Endothelial cell of umbilical vein (primary cell): Measurements from ENCODE around the gene DUSP22. TPM values are rescaled to one million over a fixed set of nuclear protein-coding genes. Genes with fewer than 3 reads are reported as not detected.

Experiments used
- BruUV-seq: library from RNA; stranded (reverse); fragments of 400-500 nt; replicated peaks from 2 replicates; lab custom pipeline; 2021; lab: Mats Ljungman, UMichigan
- CTCF ChIA-PET: fragments of 300-600, 350-600 bp; sonication (Branson Sonifier 250); formaldehyde crosslinking; loops from one replicate; lab custom pipeline; 2021; ENCODE audit warnings: antibody characterized with exemption, inconsistent platforms; lab: Charles Lee
- POLR2A ChIA-PET: fragments of 300-600, 350-600 bp; sonication (Branson Sonifier 250); formaldehyde crosslinking; loops from one replicate; lab custom pipeline; 2021; ENCODE audit warnings: antibody characterized with exemption, inconsistent platforms; lab: Charles Lee
- DNase-seq: peaks from one replicate; pipeline ENCODE4 v3.0.0-alpha.2; 2011; ENCODE audit warnings: low read depth, low spot score
- FAIRE-seq: peaks from 2 replicates; lab custom pipeline; 2011; peaks lifted over from hg19 to GRCh38; lab: Jason Lieb, UNC
- H2AFZ ChIP-seq: 2 replicates; pipeline ENCODE4 v1.6.0; 2012; ENCODE audit warnings: low read depth, low read length, control low read depth, inconsistent platforms
- H3K27ac ChIP-seq: 2 replicates; pipeline ENCODE4 v1.5.1; 2011; ENCODE audit warnings: low read depth, mild to moderate bottlenecking, control low read depth, low read length, moderate library complexity; ENCODE audit not compliant: insufficient read depth
- H3K27me3 ChIP-seq, 2 experiments: 2 replicates each; pipeline versions ENCODE4 v1.6.0 to v1.6.1; 2011; ENCODE audit warnings: low read length in 2 of 2, mixed read lengths in 1 of 2; ENCODE audit not compliant: control insufficient read depth in 2 of 2, insufficient read depth in 2 of 2
- H3K36me3 ChIP-seq, 2 experiments: 2 replicates in 1 of 2; 3 replicates in 1 of 2; pipeline ENCODE4 v1.5.1; 2011; ENCODE audit warnings: low read length in 2 of 2, mild to moderate bottlenecking in 1 of 2, moderate library complexity in 1 of 2; ENCODE audit not compliant: control insufficient read depth in 2 of 2, insufficient read depth in 2 of 2; ENCODE audit errors: extremely low read depth in 1 of 2
- H3K4me1 ChIP-seq: 3 replicates; pipeline ENCODE4 v1.5.1; 2011; ENCODE audit warnings: mild to moderate bottlenecking, low read length; ENCODE audit not compliant: control insufficient read depth, insufficient read depth; ENCODE audit errors: extremely low read depth
- H3K4me2 ChIP-seq: 2 replicates; pipeline ENCODE4 v1.6.1; 2011; ENCODE audit warnings: low read length, control low read depth, mixed read lengths; ENCODE audit not compliant: insufficient read depth
- H3K4me3 ChIP-seq, 3 experiments: fragments of 200-600 bp in 1 of 3; sonication (generic), shearing (Covaris generic) in 1 of 3; replicated peaks in 1 of 3; 2 replicates each; pipeline ENCODE4 v1.5.1; 2011 to 2016; ENCODE audit warnings: control low read depth in 3 of 3, low read length in 3 of 3, mild to moderate bottlenecking in 2 of 3, inconsistent platforms in 1 of 3, low read depth in 1 of 3, moderate library complexity in 1 of 3; ENCODE audit not compliant: insufficient read depth in 1 of 3
- H3K79me2 ChIP-seq: 2 replicates; pipeline ENCODE4 v1.6.0; 2012; ENCODE audit warnings: low read length, inconsistent platforms; ENCODE audit not compliant: control insufficient read depth, insufficient read depth
- H3K9ac ChIP-seq: replicated peaks from 2 replicates; pipeline ENCODE3; 2011; ENCODE audit warnings: low read length, control low read depth; ENCODE audit not compliant: insufficient read depth; ENCODE audit errors: extremely low read depth
- H3K9me1 ChIP-seq: replicated peaks from 3 replicates; pipeline ENCODE4 v1.6.0; 2011; ENCODE audit warnings: mild to moderate bottlenecking, low read length; ENCODE audit not compliant: control insufficient read depth, insufficient read depth; ENCODE audit errors: extremely low read depth
- H3K9me3 ChIP-seq: replicated peaks from 2 replicates; pipeline ENCODE4 v1.5.1; 2012; ENCODE audit warnings: low read length, inconsistent platforms; ENCODE audit not compliant: control insufficient read depth, insufficient read depth
- H4K20me1 ChIP-seq: replicated peaks from 2 replicates; pipeline ENCODE3; 2011; ENCODE audit warnings: mild to moderate bottlenecking, low read length; ENCODE audit not compliant: control insufficient read depth, insufficient read depth; ENCODE audit errors: extremely low read depth
- EZH2 ChIP-seq: IDR thresholded peaks from 2 replicates; pipeline ENCODE4 v1.6.1; 2012; ENCODE audit warnings: borderline replicate concordance, low read depth, mild to moderate bottlenecking, moderate library complexity, low read length, inconsistent platforms; ENCODE audit not compliant: severe bottlenecking
- FOS ChIP-seq: IDR thresholded peaks from 2 replicates; pipeline ENCODE4 v1.6.1; 2011; ENCODE audit warnings: mild to moderate bottlenecking, low read length, moderate library complexity, borderline replicate concordance; ENCODE audit not compliant: insufficient read depth
- GATA2 ChIP-seq: IDR thresholded peaks from 2 replicates; pipeline ENCODE4 v1.7.0; 2011; ENCODE audit warnings: low read depth, mild to moderate bottlenecking, moderate library complexity, mixed read lengths, low read length; ENCODE audit not compliant: insufficient read length, insufficient read depth
- JUN ChIP-seq: IDR thresholded peaks from 2 replicates; pipeline ENCODE4 v1.6.1; 2011; ENCODE audit warnings: borderline replicate concordance, low read depth; ENCODE audit not compliant: insufficient read length, insufficient read depth
- MYC ChIP-seq: IDR thresholded peaks from one replicate; pipeline ENCODE4 v1.6.1; 2011; ENCODE audit warnings: mild to moderate bottlenecking, low read depth, low read length
- POLR2A ChIP-seq: IDR thresholded peaks from 2 replicates; pipeline ENCODE4 v1.6.1; 2012; ENCODE audit warnings: low read depth, mild to moderate bottlenecking, control low read depth, low read length
- POLR2AphosphoS5 ChIP-seq: IDR thresholded peaks from 2 replicates; pipeline ENCODE4 v1.6.1; 2012; ENCODE audit warnings: low read depth, mild to moderate bottlenecking, control low read depth, low read length, moderate library complexity; ENCODE audit not compliant: insufficient read depth
- dilution Hi-C: fragments of 300-500 bp; cut with MboI; formaldehyde crosslinking; loops from one replicate; pipeline ENCODE4 v1.15.0; 2019; ENCODE audit warnings: low sequenced_read_pairs; ENCODE audit not compliant: extremely low pct_ligation_motif_present
- intact Hi-C: fragments of 100-400 bp; cut with micrococcal nuclease; formaldehyde crosslinking; loops from one replicate; pipeline ENCODE4 v1.10.0; 2022
- polyA plus RNA-seq, 4 experiments: library from polyadenylated mRNA; depleted of rRNA in 3 of 4; stranded (reverse) in 3 of 4; unstranded in 1 of 4; fragments of >200 nt; gene quantifications; 2 replicates each; pipeline versions ENCODE4 v1.2.1 to v1.2.3, GENCODE V29; 2011 to 2012; ENCODE audit warnings: missing spikeins in 1 of 4
- total RNA-seq: library from RNA; stranded (reverse); gene quantifications from 2 replicates; pipeline ENCODE4 v1.2.3, GENCODE V29; 2021
- TF ChIP-seq, protein P1 (sequence below), 2 donors: IDR thresholded peaks; 1 replicate in 1 of 2; 2 replicates in 1 of 2; pipeline ENCODE4 v1.5.1; 2011; ENCODE audit warnings: low read length in 2 of 2, mild to moderate bottlenecking in 2 of 2, moderate library complexity in 2 of 2, control low read depth in 1 of 2, inconsistent platforms in 1 of 2, low read depth in 1 of 2; ENCODE audit not compliant: insufficient read depth in 1 of 2; ENCODE audit errors: extremely low read depth in 1 of 2
- TF ChIP-seq, protein P2 (sequence below): IDR thresholded peaks from 2 replicates; pipeline ENCODE4 v1.6.1; 2011; ENCODE audit not compliant: insufficient read depth, insufficient read length

Gene DUSP22
- total and polyA plus RNA-seq, 2 donors (not counting 3 experiments of a cell fraction or from before 2014, with no cell fraction given), result 23.2 to 33.9 TPM

DNA sequence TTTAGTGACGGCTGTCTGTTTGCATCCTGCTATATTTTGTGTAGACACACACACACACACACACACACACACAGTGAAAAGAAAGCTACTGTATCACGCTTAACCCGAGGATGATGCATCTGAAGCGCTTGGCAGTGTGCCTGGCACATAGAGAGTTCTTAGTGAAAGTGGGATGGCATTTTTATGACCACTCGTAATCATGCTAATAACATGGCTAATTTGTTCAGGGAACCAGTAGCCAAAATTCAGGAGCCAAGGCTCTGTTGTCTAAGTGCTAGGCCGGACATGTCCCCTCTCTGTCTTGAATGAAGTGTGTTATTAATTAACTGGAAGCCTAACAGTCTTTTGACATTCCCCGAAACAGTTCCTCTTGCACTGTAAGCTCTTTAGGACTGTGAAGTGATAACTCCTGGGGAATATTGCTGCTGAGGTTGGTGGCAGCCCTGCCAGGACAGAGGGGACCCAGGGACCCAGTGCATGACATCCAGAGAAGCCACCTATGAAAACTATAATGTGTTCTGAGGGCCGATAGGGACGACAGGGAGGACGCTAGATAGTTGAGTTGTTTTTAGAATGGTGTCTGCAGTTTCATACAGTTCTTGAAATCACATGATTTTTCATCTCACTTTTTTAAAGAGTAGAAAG is 54.2 kb downstream of the DUSP22 start:
- H3K27me3 ChIP-seq, result no peaks in the 10 kb centered on the region
- TF ChIP-seq POLR2A, result no peak
- TF ChIP-seq, protein P1, sequence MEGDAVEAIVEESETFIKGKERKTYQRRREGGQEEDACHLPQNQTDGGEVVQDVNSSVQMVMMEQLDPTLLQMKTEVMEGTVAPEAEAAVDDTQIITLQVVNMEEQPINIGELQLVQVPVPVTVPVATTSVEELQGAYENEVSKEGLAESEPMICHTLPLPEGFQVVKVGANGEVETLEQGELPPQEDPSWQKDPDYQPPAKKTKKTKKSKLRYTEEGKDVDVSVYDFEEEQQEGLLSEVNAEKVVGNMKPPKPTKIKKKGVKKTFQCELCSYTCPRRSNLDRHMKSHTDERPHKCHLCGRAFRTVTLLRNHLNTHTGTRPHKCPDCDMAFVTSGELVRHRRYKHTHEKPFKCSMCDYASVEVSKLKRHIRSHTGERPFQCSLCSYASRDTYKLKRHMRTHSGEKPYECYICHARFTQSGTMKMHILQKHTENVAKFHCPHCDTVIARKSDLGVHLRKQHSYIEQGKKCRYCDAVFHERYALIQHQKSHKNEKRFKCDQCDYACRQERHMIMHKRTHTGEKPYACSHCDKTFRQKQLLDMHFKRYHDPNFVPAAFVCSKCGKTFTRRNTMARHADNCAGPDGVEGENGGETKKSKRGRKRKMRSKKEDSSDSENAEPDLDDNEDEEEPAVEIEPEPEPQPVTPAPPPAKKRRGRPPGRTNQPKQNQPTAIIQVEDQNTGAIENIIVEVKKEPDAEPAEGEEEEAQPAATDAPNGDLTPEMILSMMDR (IDR thresholded peaks at IDR 0.05; ENCODE audit: extremely low read depth in 1 of 2, insufficient read depth in 1 of 2, low read depth in 1 of 2, low read length in 2 of 2), result no peak
- no peak for TF ChIP-seq MYC
- TF ChIP-seq, protein P2, sequence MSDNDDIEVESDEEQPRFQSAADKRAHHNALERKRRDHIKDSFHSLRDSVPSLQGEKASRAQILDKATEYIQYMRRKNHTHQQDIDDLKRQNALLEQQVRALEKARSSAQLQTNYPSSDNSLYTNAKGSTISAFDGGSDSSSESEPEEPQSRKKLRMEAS, result no peak
- no peak for TF ChIP-seq GATA2
- TF ChIP-seq JUN, result no peak
- TF ChIP-seq EZH2, result no peak
- no peak for TF ChIP-seq FOS
- TF ChIP-seq POLR2AphosphoS5, result no peak
- no peaks in the 10 kb centered on the region for H3K9me3 ChIP-seq
- dilution Hi-C loops, result no loop called here
- H3K27ac ChIP-seq, result no peak overlapping the region
- H3K4me1 ChIP-seq, result no peaks in the 10 kb centered on the region
- ChIA-PET POLR2A (no interaction called here), CTCF (no interaction called here)
- FAIRE-seq, result no peak
- no peak overlapping the region for H3K4me2 ChIP-seq
- H3K36me3 ChIP-seq, result peaks cover 0 to 9% of the 10 kb centered on the region in 2 experiments
- H4K20me1 ChIP-seq, result no peaks in the 10 kb centered on the region
- no peaks in the 10 kb centered on the region for H3K79me2 ChIP-seq
- no peak overlapping the region for H2AFZ ChIP-seq
- no peak for DNase-seq
- no peaks in the 10 kb centered on the region for H3K9me1 ChIP-seq
- intact Hi-C loops, result no loop called here
- H3K4me3 ChIP-seq, result no peak overlapping the region
- no TSS peak for BruUV-seq
- no peak overlapping the region for H3K9ac ChIP-seq
